SK-N-MC (cell line): ENCODE measurements around the gene CELA1.

Experiments
- EZH2 ChIP-seq: fragments of 200-600 bp; sonication (generic); IDR thresholded peaks from one replicate; pipeline ENCODE4 v1.6.1; 2017; ENCODE audit warnings: antibody characterized with exemption
- POLR2AphosphoS5 ChIP-seq: IDR thresholded peaks from 2 replicates; pipeline ENCODE4 v1.6.1; 2012; ENCODE audit warnings: mild to moderate bottlenecking, low read depth, low read length, borderline replicate concordance

DNA sequence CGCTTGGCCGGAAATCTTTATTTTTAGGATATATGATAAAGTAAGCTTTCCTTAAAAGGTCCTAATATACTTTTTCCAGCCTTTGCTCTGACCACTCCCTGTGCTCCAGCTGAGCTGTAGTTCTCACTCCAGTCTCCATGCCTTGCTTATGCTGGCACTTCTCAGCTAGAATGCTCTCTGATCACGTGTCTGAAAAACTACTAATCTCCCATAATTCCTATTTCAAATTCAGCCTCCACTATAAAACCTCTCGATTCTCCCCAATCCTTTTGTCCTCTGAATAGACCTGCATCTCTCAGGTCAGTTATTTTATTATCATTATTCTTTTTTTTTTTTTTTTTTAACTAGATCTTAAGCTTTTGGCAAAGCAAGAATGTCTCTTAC lies 26.2 kb downstream of the CELA1 start:
- TF ChIP-seq EZH2 = no peak
- no peak for TF ChIP-seq POLR2AphosphoS5
